ENCODE measurements around the gene TSR1.

The TSR1 gene

GRCh38 chr17:2289878-2290478, 46.3 kb downstream of the TSR1 start:
- DNase-seq: no peak

DNA sequence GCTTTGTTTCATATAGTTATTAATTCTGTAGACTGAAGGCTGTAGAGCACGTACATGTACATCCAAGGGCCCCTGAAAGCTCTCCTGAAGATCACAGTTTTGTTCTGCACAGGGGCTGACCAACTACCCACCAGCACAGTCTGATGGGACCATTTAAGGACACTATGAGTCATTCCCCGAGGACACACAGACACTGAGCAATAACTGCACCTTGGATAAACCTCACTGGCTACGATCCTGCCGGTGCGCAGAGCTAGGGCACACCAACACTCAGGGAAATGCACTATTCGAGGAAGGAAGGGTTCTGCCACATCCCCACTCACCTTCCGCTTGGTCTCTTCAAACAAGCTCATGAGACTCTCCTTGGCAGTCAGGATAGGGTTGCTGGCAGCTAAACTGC, 53.0 kb downstream of the TSR1 start:
- no peak for DNase-seq

GRCh38 chr17:2282297-2282873, 53.9 kb downstream of the TSR1 start:
- DNase-seq: no peak

GRCh38 chr17:2279707-2280106, 56.5 kb downstream of the TSR1 start:
- DNase-seq: no peak

DNA sequence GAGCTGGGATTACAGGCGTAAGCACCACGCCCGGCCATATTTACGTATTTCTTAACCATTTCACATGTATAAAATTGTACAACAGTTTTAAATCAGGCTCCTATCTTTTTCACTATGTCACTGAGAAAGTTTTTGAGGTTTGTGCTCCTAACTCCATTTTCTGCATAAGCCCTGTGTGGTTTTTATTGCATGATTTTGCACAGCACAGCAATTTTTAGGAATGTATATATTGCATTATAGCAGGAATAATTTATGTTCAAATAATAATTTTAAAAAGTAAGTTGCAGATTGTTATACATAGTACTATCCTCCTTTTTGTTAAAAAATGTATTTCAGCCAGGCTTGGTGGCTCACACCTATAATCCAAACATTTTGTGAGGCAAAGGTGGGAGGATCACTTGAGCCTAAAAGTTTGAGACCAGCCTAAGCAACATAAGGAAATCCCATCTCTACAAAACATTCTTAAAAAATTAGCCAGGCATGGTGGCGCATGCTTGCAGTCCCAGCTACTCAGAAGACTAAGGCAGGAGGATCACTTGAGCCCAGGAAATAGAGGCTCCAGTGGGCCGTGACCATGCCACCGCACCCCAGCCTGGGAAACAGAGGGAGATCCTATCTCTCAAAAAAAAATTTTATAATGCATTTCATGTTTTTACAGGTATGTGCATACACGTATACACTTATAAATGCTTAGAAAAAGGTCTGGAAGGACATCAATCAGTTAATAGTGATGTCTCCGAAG, 58.7 kb downstream of the TSR1 start:
- no peak for DNase-seq

DNA sequence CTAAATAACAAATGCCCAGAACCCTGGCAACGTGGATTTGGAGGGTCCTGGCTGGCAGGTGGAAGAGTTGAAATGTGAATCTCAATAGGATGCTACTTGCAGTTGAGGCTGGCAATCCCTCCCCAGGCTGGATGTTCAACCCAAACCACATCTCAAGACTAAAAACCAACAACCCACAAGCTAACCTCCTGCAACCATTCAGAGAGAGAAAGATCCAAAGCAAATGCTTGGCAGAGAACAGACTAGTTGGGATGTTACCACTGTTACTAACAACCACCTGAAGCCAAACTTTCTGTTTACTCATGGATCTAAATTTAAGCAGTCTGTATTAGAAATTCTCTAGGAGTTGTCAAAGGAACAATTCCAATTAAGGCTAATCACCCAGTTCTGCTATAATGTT, 60.5 kb downstream of the TSR1 start:
- DNase-seq: no peak

GRCh38 chr17:2274414-2274813, 61.8 kb downstream of the TSR1 start:
- DNase-seq: no peak
